GM12878 (cell line): ENCODE measurements around the gene PPP6C. TPM values are rescaled to one million over a fixed set of nuclear protein-coding genes. Genes with fewer than 3 reads are reported as not detected.

ENCODE experiments used
- CEBPB ChIP-seq, 2 experiments: fragments of 150-350 bp in 1 of 2; IDR thresholded peaks; 2 replicates each; pipeline ENCODE4 v1.6.1; 2012 to 2014; ENCODE audit warnings: low read depth in 2 of 2, low read length in 2 of 2, borderline replicate concordance in 1 of 2, inconsistent platforms in 1 of 2
- EP300 ChIP-seq, 2 experiments: fragments of 150-350 bp in 1 of 2; IDR thresholded peaks; 2 replicates each; pipeline ENCODE4 v1.6.1; 2011 to 2012; ENCODE audit warnings: low read depth in 2 of 2, low read length in 2 of 2, borderline replicate concordance in 1 of 2, improper control_type of control experiment in 1 of 2, inconsistent platforms in 1 of 2; ENCODE audit not compliant: control insufficient read depth in 1 of 2
- HSF1 ChIP-seq: fragments of 150-350 bp; IDR thresholded peaks from 2 replicates; pipeline ENCODE4 v1.6.1; 2014; ENCODE audit warnings: mild to moderate bottlenecking, low read depth, low read length
- IRF5 ChIP-seq: fragments of 450-650 bp; IDR thresholded peaks from 2 replicates; pipeline ENCODE4 v1.6.1; 2017; ENCODE audit warnings: borderline replicate concordance
- KAT2A ChIP-seq: conservative IDR thresholded peaks from 2 replicates; pipeline ENCODE4 v1.6.1; 2011; ENCODE audit warnings: low read depth, low read length; ENCODE audit not compliant: control insufficient read depth
- MTA2 ChIP-seq: fragments of 450-650 bp; IDR thresholded peaks from 2 replicates; pipeline ENCODE4 v1.6.1; 2016; ENCODE audit warnings: low read depth, mild to moderate bottlenecking, moderate library complexity
- MTA3 ChIP-seq: IDR thresholded peaks from 2 replicates; pipeline ENCODE4 v1.6.1; 2012; ENCODE audit warnings: low read length, inconsistent platforms, borderline replicate concordance
- MYB ChIP-seq: fragments of 150-350 bp; IDR thresholded peaks from 2 replicates; pipeline ENCODE4 v1.6.1; 2014; ENCODE audit warnings: mild to moderate bottlenecking, low read depth, low read length, borderline replicate concordance
- PAX5 ChIP-seq: IDR thresholded peaks from 2 replicates; pipeline ENCODE4 v1.6.1; 2011; ENCODE audit warnings: low read depth, low read length, borderline replicate concordance
- POLR2A ChIP-seq: IDR thresholded peaks from 2 replicates; pipeline ENCODE4 v1.6.1; 2011; ENCODE audit warnings: low read depth, mild to moderate bottlenecking, low read length
- RUNX3 ChIP-seq: IDR thresholded peaks from 2 replicates; pipeline ENCODE4 v1.6.1; 2012; ENCODE audit warnings: low read length, inconsistent platforms
- SMAD1 ChIP-seq: fragments of 450-650 bp; IDR thresholded peaks from 2 replicates; pipeline ENCODE4 v1.6.1; 2018; ENCODE audit warnings: mild to moderate bottlenecking, low read depth; ENCODE audit not compliant: partially characterized antibody
- SUPT20H ChIP-seq: IDR thresholded peaks from 2 replicates; pipeline ENCODE4 v1.6.1; 2011; ENCODE audit warnings: low read depth, mild to moderate bottlenecking, low read length, moderate library complexity, borderline replicate concordance; ENCODE audit not compliant: control insufficient read depth
- YBX1 ChIP-seq: fragments of 450-650 bp; IDR thresholded peaks from 2 replicates; pipeline ENCODE4 v1.6.1; 2016; ENCODE audit warnings: antibody characterized with exemption
- ZBTB11 ChIP-seq: fragments of 450-650 bp; formaldehyde crosslinking; IDR thresholded peaks from 2 replicates; pipeline ENCODE4 v1.5.0; 2022; ENCODE audit warnings: mild to moderate bottlenecking, missing genetic modification characterization
- ZNF592 ChIP-seq: fragments of 450-650 bp; IDR thresholded peaks from 2 replicates; pipeline ENCODE4 v1.6.1; 2017; ENCODE audit warnings: mild to moderate bottlenecking, moderate library complexity
- polyA plus RNA-seq, 11 experiments: library from polyadenylated mRNA; depleted of rRNA in 4 of 11; unstranded in 6 of 11; stranded (reverse) in 5 of 11; fragments of >200 nt; fragmentation: Nextera tagmentation in 4 of 11; fragmentation: Illumina TruSeq in 1 of 11; extraction: Ambion mirVana in 4 of 11; extraction: Trizol in 1 of 11; gene quantifications; 1 replicate in 1 of 11; 2 replicates in 10 of 11; pipeline versions ENCODE4 v1.2.1 to v1.2.3, GENCODE V29; 2011 to 2016; ENCODE audit warnings: inconsistent platforms in 2 of 11, missing spikeins in 2 of 11, low read depth in 1 of 11
- total RNA-seq, 4 experiments: library from RNA; depleted of rRNA in 3 of 4; stranded (reverse); fragments of >200 nt in 3 of 4; fragmentation: Illumina TruSeq in 1 of 4; extraction: Trizol in 1 of 4; gene quantifications; 2 replicates each; pipeline versions ENCODE4 v1.2.1 to v1.2.3, GENCODE V29; 2013 to 2021

Gene PPP6C
- total and polyA plus RNA-seq, 10 of the 15 experiments (the other 5 are each of a cell fraction or from before 2014, with no cell fraction given): 26.8 to 45.3 (median 37.1) TPM

GRCh38 chr9:125126019-125126746, 63.4 kb downstream of the PPP6C start (continued):
- TF ChIP-seq PAX5 (no peak), EP300 (IDR thresholded peaks at IDR 0.05; ENCODE audit: borderline replicate concordance in 1 of 2, control insufficient read depth in 1 of 2, low read depth in 2 of 2, low read length in 2 of 2) (0 out of 4 replicates have a peak, but pooled peaks of 1 of the 2 experiments have one; percentile 10), POLR2A (peak; percentile 55), MYB (no peak), CEBPB (IDR thresholded peaks at IDR 0.05; ENCODE audit: borderline replicate concordance in 1 of 2, low read depth in 2 of 2, low read length in 2 of 2) (no peak), KAT2A (no peak), ZBTB11 (CRISPR knock-in tag) (no peak), SUPT20H (no peak), IRF5 (no peak), SMAD1 (no peak), YBX1 (no peak), HSF1 (no peak), MTA2 (no peak), RUNX3 (peak; percentile 89), MTA3 (no peak), ZNF592 (no peak)
